Mucosa of rectum (tissue), 2 donors: ENCODE measurements around the gene MSI2.

ENCODE experiments used
- H3K27ac ChIP-seq, 2 donors: one replicate each; pipeline ENCODE4 v1.7.0; 2013; ENCODE audit warnings: inconsistent platforms in 2 of 2, low read depth in 2 of 2, low read length in 2 of 2
- H3K27me3 ChIP-seq, 2 donors: one replicate each; pipeline ENCODE4 v1.7.0; 2013; ENCODE audit warnings: low read length in 2 of 2; ENCODE audit not compliant: control insufficient read depth in 2 of 2, insufficient read depth in 2 of 2
- H3K36me3 ChIP-seq, 2 donors: one replicate each; pipeline ENCODE4 v1.7.0; 2013; ENCODE audit warnings: low read length in 2 of 2; ENCODE audit not compliant: control insufficient read depth in 2 of 2, insufficient read depth in 2 of 2
- H3K4me1 ChIP-seq, 2 donors: one replicate each; pipeline ENCODE4 v1.7.0; 2013; ENCODE audit warnings: low read length in 2 of 2, mild to moderate bottlenecking in 1 of 2; ENCODE audit not compliant: control insufficient read depth in 2 of 2, insufficient read depth in 2 of 2
- H3K4me3 ChIP-seq, 2 donors: one replicate each; pipeline ENCODE4 v1.7.0; 2013; ENCODE audit warnings: low read length in 2 of 2
- H3K9ac ChIP-seq, 2 donors: one replicate each; pipeline ENCODE4 v1.7.0; 2013; ENCODE audit warnings: low read length in 2 of 2, low read depth in 1 of 2, mild to moderate bottlenecking in 1 of 2
- H3K9me3 ChIP-seq, 2 donors: one replicate each; pipeline ENCODE4 v1.7.0; 2013; ENCODE audit warnings: low read length in 2 of 2; ENCODE audit not compliant: control insufficient read depth in 2 of 2
- donor health status: healthy.
- donor health status: Normal muscosa, but diverticular disease.

The MSI2 gene

GRCh38 chr17:57651996-57652395 is 395.7 kb downstream of the MSI2 start:
- no peak overlapping the region for H3K27ac ChIP-seq
- H3K27me3 ChIP-seq: no peaks in the 10 kb centered on the region
- peaks cover 0 to 10% of the 10 kb centered on the region in 2 donors for H3K36me3 ChIP-seq
- no peaks in the 10 kb centered on the region for H3K9me3 ChIP-seq
- H3K9ac ChIP-seq: no peak overlapping the region
- no peaks in the 10 kb centered on the region for H3K4me1 ChIP-seq
- H3K4me3 ChIP-seq: no peak overlapping the region

GRCh38 chr17:57652811-57653210 is 396.5 kb downstream of the MSI2 start:
- Histone ChIP-seq H3K4me1 (no peaks in the 10 kb centered on the region), H3K9me3 (no peaks in the 10 kb centered on the region), H3K9ac (no peak overlapping the region), H3K4me3 (no peak overlapping the region), H3K27ac (no peak overlapping the region), H3K27me3 (no peaks in the 10 kb centered on the region), H3K36me3 (peaks cover 0 to 10% of the 10 kb centered on the region in 2 donors)

GRCh38 chr17:57653279-57653678 is 397.0 kb downstream of the MSI2 start:
- Histone ChIP-seq H3K9me3 (no peaks in the 10 kb centered on the region), H3K4me3 (no peak overlapping the region), H3K4me1 (no peaks in the 10 kb centered on the region), H3K9ac (no peak overlapping the region), H3K27me3 (no peaks in the 10 kb centered on the region), H3K27ac (no peak overlapping the region), H3K36me3 (peaks cover 0 to 10% of the 10 kb centered on the region in 2 donors)

GRCh38 chr17:57654040-57654775 is 397.9 kb downstream of the MSI2 start:
- Histone ChIP-seq H3K9me3 (no peaks in the 10 kb centered on the region), H3K4me3 (no peak overlapping the region), H3K27me3 (no peaks in the 10 kb centered on the region), H3K36me3 (peaks cover 0 to 6% of the 10 kb centered on the region in 2 donors), H3K27ac (no peak overlapping the region), H3K4me1 (no peaks in the 10 kb centered on the region), H3K9ac (no peak overlapping the region)

GRCh38 chr17:57655553-57655952 is 399.2 kb downstream of the MSI2 start:
- no peaks in the 10 kb centered on the region for H3K27me3 ChIP-seq
- no peak overlapping the region for H3K4me3 ChIP-seq
- H3K9me3 ChIP-seq: no peaks in the 10 kb centered on the region
- no peak overlapping the region for H3K9ac ChIP-seq
- H3K36me3 ChIP-seq: peaks cover 0 to 6% of the 10 kb centered on the region in 2 donors
- H3K4me1 ChIP-seq: no peaks in the 10 kb centered on the region
- no peak overlapping the region for H3K27ac ChIP-seq

GRCh38 chr17:57657211-57657610 is 400.9 kb downstream of the MSI2 start:
- H3K27ac ChIP-seq: no peak overlapping the region
- H3K4me3 ChIP-seq: no peak overlapping the region
- H3K4me1 ChIP-seq: no peaks in the 10 kb centered on the region
- no peaks in the 10 kb centered on the region for H3K9me3 ChIP-seq
- H3K27me3 ChIP-seq: no peaks in the 10 kb centered on the region
- peaks cover 0 to 6% of the 10 kb centered on the region in 2 donors for H3K36me3 ChIP-seq
- H3K9ac ChIP-seq: no peak overlapping the region

- Histone ChIP-seq H3K4me3 (no peak overlapping the region), H3K27ac (peak overlapping the region in 1 of 2 donors; percentile 48), H3K27me3 (no peaks in the 10 kb centered on the region), H3K9ac (no peak overlapping the region), H3K9me3 (no peaks in the 10 kb centered on the region), H3K4me1 (peaks cover 2 to 5% of the 10 kb centered on the region in 2 donors), H3K36me3 (no peaks in the 10 kb centered on the region)
Observed at GRCh38 chr17:57662041-57662440, 405.7 kb downstream of the MSI2 start.

GRCh38 chr17:57662644-57663308 is 406.5 kb downstream of the MSI2 start:
- Histone ChIP-seq H3K4me3 (peak overlapping the region; percentile 62 to 72), H3K4me1 (peaks cover 2 to 5% of the 10 kb centered on the region in 2 donors)

GRCh38 chr17:57663326-57664070 is 407.2 kb downstream of the MSI2 start:
- H3K9ac ChIP-seq: no peak overlapping the region
- H3K4me1 ChIP-seq: peaks cover 2 to 5% of the 10 kb centered on the region in 2 donors
- no peak overlapping the region for H3K4me3 ChIP-seq
- H3K27me3 ChIP-seq: no peaks in the 10 kb centered on the region
- H3K9me3 ChIP-seq: no peaks in the 10 kb centered on the region
- H3K36me3 ChIP-seq: no peaks in the 10 kb centered on the region
- peak overlapping the region; percentile 64 to 69 for H3K27ac ChIP-seq

More at GRCh38 chr17:57662644-57663308, 406.5 kb downstream of the MSI2 start:
- H3K27ac ChIP-seq: peak overlapping the region in 1 of 2 donors; percentile 64
- no peak overlapping the region for H3K9ac ChIP-seq
- H3K36me3 ChIP-seq: no peaks in the 10 kb centered on the region
- no peaks in the 10 kb centered on the region for H3K9me3 ChIP-seq
- H3K27me3 ChIP-seq: no peaks in the 10 kb centered on the region

GRCh38 chr17:57665128-57665527 is 408.8 kb downstream of the MSI2 start:
- no peaks in the 10 kb centered on the region for H3K9me3 ChIP-seq
- no peak overlapping the region for H3K9ac ChIP-seq
- no peaks in the 10 kb centered on the region for H3K27me3 ChIP-seq
- peaks cover 2 to 5% of the 10 kb centered on the region in 2 donors for H3K4me1 ChIP-seq
- H3K4me3 ChIP-seq: no peak overlapping the region
- no peaks in the 10 kb centered on the region for H3K36me3 ChIP-seq
- H3K27ac ChIP-seq: no peak overlapping the region
